Astrocyte of the cerebellum (primary cell): ENCODE measurements around the gene RNGTT.

ENCODE experiments used
- DNase-seq: peaks from one replicate; pipeline ENCODE4 v3.0.0-alpha.2; 2011; ENCODE audit warnings: low read depth
- H3K4me3 ChIP-seq: 2 replicates; pipeline ENCODE4 v1.5.1; 2011; ENCODE audit warnings: mild to moderate bottlenecking, low read depth, low read length, moderate library complexity
- CTCF ChIP-seq: IDR thresholded peaks from 2 replicates; pipeline ENCODE4 v1.5.1; 2012; ENCODE audit warnings: low read length, low read depth, moderate library complexity, mild to moderate bottlenecking; ENCODE audit errors: missing control alignments
- in situ Hi-C: cut with HindIII; loops from 2 replicates; pipeline ENCODE4 v1.10.0; 2017; ENCODE audit warnings: low sequenced_read_pairs

RNGTT gene

GRCh38 chr6:88650029-88650619, 313.3 kb downstream of the RNGTT start:
- in situ Hi-C loops = no loop called here
- no peak overlapping the region for H3K4me3 ChIP-seq
- DNase-seq = peak; percentile 37
- TF ChIP-seq CTCF = no peak

- no peak for DNase-seq
- TF ChIP-seq CTCF = no peak
- in situ Hi-C loops = no loop called here
- no peak overlapping the region for H3K4me3 ChIP-seq
Measured at GRCh38 chr6:88641178-88641903, 322.1 kb downstream of the RNGTT start.

GRCh38 chr6:88637761-88638545, 325.5 kb downstream of the RNGTT start:
- in situ Hi-C loops = no loop called here
- TF ChIP-seq CTCF = no peak

GRCh38 chr6:88636871-88637270, 326.5 kb downstream of the RNGTT start:
- in situ Hi-C loops = no loop called here
- no peak for TF ChIP-seq CTCF
- H3K4me3 ChIP-seq = no peak overlapping the region
- no peak for DNase-seq

More at GRCh38 chr6:88637761-88638545, 325.5 kb downstream of the RNGTT start:
- DNase-seq = no peak
- no peak overlapping the region for H3K4me3 ChIP-seq

GRCh38 chr6:88633782-88634181, 329.6 kb downstream of the RNGTT start:
- H3K4me3 ChIP-seq = no peak overlapping the region
- TF ChIP-seq CTCF = no peak
- in situ Hi-C loops = no loop called here
- DNase-seq = no peak

GRCh38 chr6:88631830-88632229, 331.6 kb downstream of the RNGTT start:
- no peak for DNase-seq
- no peak for TF ChIP-seq CTCF
- H3K4me3 ChIP-seq = no peak overlapping the region
- in situ Hi-C loops = no loop called here
